Right lobe of liver (tissue), 6 donors: ENCODE results near the gene CASR. TPM values are rescaled to one million over a fixed set of nuclear protein-coding genes. Genes with fewer than 3 reads are reported as not detected.

ENCODE experiments used
- ATAC-seq, 4 donors: fragments of 200-7000 bp; cut with Tn5 transposase; one replicate each; pipeline ENCODE4 v1.9.1; 2020; ENCODE audit warnings: mild to moderate bottlenecking in 4 of 4, moderate library complexity in 4 of 4
- DNase-seq, 3 donors: peaks; one replicate each; pipeline ENCODE4 v3.0.0-alpha.2; 2020
- H3K27ac ChIP-seq, 3 donors: fragments of 200-600 bp; one replicate each; pipeline ENCODE4 v1.8.0; 2022
- H3K27me3 ChIP-seq, 2 donors: fragments of 200-600 bp; one replicate each; pipeline ENCODE4 v1.8.0; 2022
- H3K36me3 ChIP-seq, 4 donors: fragments of 200-600 bp; sonication (generic) in 1 of 4; one replicate each; pipeline versions ENCODE4 v1.5.1 to v1.8.0; 2017 to 2022; ENCODE audit warnings: control low read depth in 1 of 4
- H3K4me1 ChIP-seq, 4 donors: fragments of 200-600 bp; sonication (generic) in 1 of 4; one replicate each; pipeline versions ENCODE4 v1.5.1 to v1.8.0; 2017 to 2022; ENCODE audit warnings: control low read depth in 1 of 4
- H3K4me3 ChIP-seq, 3 donors: fragments of 200-600 bp; one replicate each; pipeline ENCODE4 v1.8.0; 2022
- H3K9me3 ChIP-seq, 4 donors: fragments of 200-600 bp; sonication (generic) in 1 of 4; one replicate each; pipeline versions ENCODE4 v1.5.1 to v1.8.0; 2017 to 2022; ENCODE audit warnings: control low read depth in 1 of 4
- CTCF ChIP-seq, 4 donors: fragments of 200-600 bp in 3 of 4; fragments of 450-650 bp in 1 of 4; IDR thresholded peaks; one replicate each; pipeline versions ENCODE4 v1.5.1 to v1.8.0; 2016 to 2022; ENCODE audit warnings: antibody characterized with exemption in 4 of 4, mild to moderate bottlenecking in 2 of 4
- POLR2A ChIP-seq: fragments of 450-650 bp; IDR thresholded peaks from one replicate; pipeline ENCODE4 v1.6.1; 2017; ENCODE audit warnings: antibody characterized with exemption, mild to moderate bottlenecking
- WGBS: methylation state at CpG from one replicate; pipeline ENCODE4 v1.1.6; 2018; ENCODE audit warnings: low coverage, low lambda C conversion rate; ENCODE audit not compliant: insufficient coverage; ENCODE audit errors: missing lambda C conversion rate; 5-methylcytosine and 5-hydroxymethylcytosine counted together
- intact Hi-C, 2 donors: fragments of 100-400 bp; cut with DNase I; formaldehyde crosslinking; loops; one replicate each; pipeline versions ENCODE4 v1.11.2 to v1.14.1; 2022
- total RNA-seq, 6 experiments: library from RNA; depleted of rRNA in 2 of 6; stranded (reverse); fragments of >200 nt in 2 of 6; fragmentation: NEBNext Ultra II Directional in 3 of 6; extraction: Animal tissue kit (Norgen Biotek cat#: 25700) in 3 of 6; gene quantifications; one replicate each; pipeline versions ENCODE4 v1.1.0 to v1.2.4, GENCODE V29; 2016 to 2023
- donor health status: DM: no; HTN: yes; CAD: no.
- donor health status: DM: no; HTN: no; CAD: no.
- donor health status: DM: no; HTN: no; CAD: no.
- donor health status: DM: no; HTN: yes; CAD: no.
- donor health status: DM: no; HTN: yes; CAD: no.

CASR gene
- total RNA-seq, 6 experiments from 2014 or later: 0.06 to 0.16 (median 0.13) TPM; not detected in 1

- Histone ChIP-seq H3K4me1 (no peaks in the 10 kb centered on the region), H3K9me3 (no peaks in the 10 kb centered on the region), H3K36me3 (no peaks in the 10 kb centered on the region), H3K27me3 (no peaks in the 10 kb centered on the region), H3K27ac (no peak overlapping the region), H3K4me3 (no peak overlapping the region)
- intact Hi-C loops: no loop called here
- ATAC-seq (no peak), DNase-seq (no peak)
- 78% methylated on average over 2 of the region's 2 CpGs for WGBS
- no peak for TF ChIP-seq POLR2A
- TF ChIP-seq CTCF (IDR thresholded peaks at IDR 0.05): no peak
Observed at GRCh38 chr3:122269045-122269444, 85.6 kb downstream of the CASR start.

DNA sequence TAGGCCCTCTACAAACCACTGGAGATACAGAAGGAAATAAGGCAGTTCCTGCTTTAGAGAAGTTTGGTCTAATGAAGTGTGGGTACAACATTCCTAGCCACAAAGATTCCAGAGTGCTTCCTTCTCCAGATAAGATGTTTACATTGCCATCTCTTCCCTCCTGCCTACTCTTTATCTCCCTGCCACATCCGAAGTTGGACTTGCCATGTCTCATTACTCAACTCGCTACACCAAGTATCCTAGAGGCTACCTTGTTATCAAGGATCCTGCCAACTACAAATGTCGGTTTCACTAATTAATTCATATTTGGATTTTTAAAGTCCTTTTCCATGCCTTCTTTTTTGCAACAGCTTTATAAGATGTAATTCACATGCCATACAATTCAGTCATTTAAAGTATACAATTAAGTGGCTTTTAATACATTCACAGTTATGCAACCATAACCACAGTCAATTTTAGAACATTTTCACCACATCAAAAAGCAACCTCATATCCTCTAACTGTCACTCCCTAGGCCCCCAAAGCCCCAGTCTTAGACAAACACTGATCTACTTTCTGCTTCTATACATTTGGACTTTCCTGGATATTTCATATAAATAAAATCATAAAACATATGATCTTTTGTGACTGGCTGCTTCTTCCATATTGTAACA lies 87.9 kb downstream of the CASR start:
- intact Hi-C loops: no loop called here
- DNase-seq: no peak
- Histone ChIP-seq H3K27me3 (no peaks in the 10 kb centered on the region), H3K4me1 (no peaks in the 10 kb centered on the region), H3K9me3 (no peaks in the 10 kb centered on the region), H3K36me3 (no peaks in the 10 kb centered on the region), H3K27ac (no peak overlapping the region), H3K4me3 (no peak overlapping the region)
- no peak for TF ChIP-seq POLR2A
- TF ChIP-seq CTCF (IDR thresholded peaks at IDR 0.05): no peak
- 56% methylated on average over 3 of the region's 3 CpGs for WGBS
- ATAC-seq: no peak

DNA sequence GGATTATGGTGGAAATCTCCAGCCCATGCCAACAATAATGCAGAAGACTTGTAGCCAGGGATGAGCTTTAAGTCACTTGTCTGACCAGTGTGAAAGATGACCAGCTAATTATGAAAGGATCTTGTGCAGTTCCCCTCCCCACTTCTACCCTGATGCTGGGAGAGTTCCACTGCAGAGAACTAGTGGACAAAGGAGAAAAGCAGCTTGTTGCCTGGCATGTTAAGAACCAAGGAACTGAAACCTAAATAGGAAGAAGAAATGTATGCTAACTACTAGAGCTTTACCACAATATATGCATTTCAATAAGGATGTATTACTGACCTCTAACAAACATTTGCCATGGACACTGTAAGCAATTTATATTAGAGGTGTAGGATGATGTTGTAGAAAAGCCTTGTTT lies 89.4 kb downstream of the CASR start:
- no peaks in the 10 kb centered on the region for H3K4me1 ChIP-seq
- no peak for ATAC-seq
- intact Hi-C loops: no loop called here

DNA sequence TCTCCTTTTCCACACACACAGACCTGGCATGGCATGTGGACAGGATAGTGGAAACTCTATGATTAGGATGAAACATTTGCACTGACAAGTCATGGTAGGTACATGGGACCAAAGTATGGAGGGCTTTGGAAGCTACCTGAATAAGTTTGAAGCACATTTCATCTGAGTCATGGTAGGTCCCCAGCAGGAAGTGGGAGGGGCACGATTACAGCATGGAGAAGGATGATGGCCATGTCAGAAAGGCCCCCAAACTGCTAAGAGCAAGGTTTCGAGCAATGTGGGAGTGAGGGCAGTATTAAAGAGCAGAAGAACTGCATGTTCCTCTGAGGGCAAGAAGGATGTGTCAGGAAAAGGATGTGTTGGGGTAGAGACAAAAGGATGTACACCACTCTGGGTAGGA lies 90.0 kb downstream of the CASR start:
- 59% methylated on average over 2 of the region's 2 CpGs for WGBS
- no peaks in the 10 kb centered on the region for H3K9me3 ChIP-seq
- no peaks in the 10 kb centered on the region for H3K27me3 ChIP-seq
- no peaks in the 10 kb centered on the region for H3K4me1 ChIP-seq
- TF ChIP-seq CTCF (IDR thresholded peaks at IDR 0.05): no peak
- no peak for TF ChIP-seq POLR2A
- H3K27ac ChIP-seq: no peak overlapping the region
- H3K36me3 ChIP-seq: no peaks in the 10 kb centered on the region
- DNase-seq: no peak
- intact Hi-C loops: no loop called here
- H3K4me3 ChIP-seq: no peak overlapping the region
- ATAC-seq: no peak

More for the DNA sequence above, 89.4 kb downstream of the CASR start:
- H3K36me3 ChIP-seq: no peaks in the 10 kb centered on the region
- no peak overlapping the region for H3K27ac ChIP-seq
- no peaks in the 10 kb centered on the region for H3K27me3 ChIP-seq
- no peak for DNase-seq
- no peak overlapping the region for H3K4me3 ChIP-seq
- no peaks in the 10 kb centered on the region for H3K9me3 ChIP-seq
- no peak for TF ChIP-seq POLR2A
- no peak for TF ChIP-seq CTCF (IDR thresholded peaks at IDR 0.05)

- H3K27me3 ChIP-seq: no peaks in the 10 kb centered on the region
- H3K9me3 ChIP-seq: no peaks in the 10 kb centered on the region
- TF ChIP-seq CTCF (IDR thresholded peaks at IDR 0.05) (no peak), POLR2A (no peak)
- H3K4me3 ChIP-seq: no peak overlapping the region
- no peaks in the 10 kb centered on the region for H3K4me1 ChIP-seq
- 69% methylated on average over 2 of the region's 3 CpGs for WGBS
- ATAC-seq: no peak
- intact Hi-C loops: no loop called here
- DNase-seq: no peak
- no peaks in the 10 kb centered on the region for H3K36me3 ChIP-seq
- no peak overlapping the region for H3K27ac ChIP-seq
Observed at GRCh38 chr3:122281891-122282290, 98.4 kb downstream of the CASR start.
